Measurements from ENCODE around the gene WFDC10A.
"Not testable (repeated sequence)": the region's sequence is repeated elsewhere in the genome, so short reads cannot be mapped to it uniquely, and the experiment has no call there.

The WFDC10A gene
- long read RNA-seq = 0 reads

DNA sequence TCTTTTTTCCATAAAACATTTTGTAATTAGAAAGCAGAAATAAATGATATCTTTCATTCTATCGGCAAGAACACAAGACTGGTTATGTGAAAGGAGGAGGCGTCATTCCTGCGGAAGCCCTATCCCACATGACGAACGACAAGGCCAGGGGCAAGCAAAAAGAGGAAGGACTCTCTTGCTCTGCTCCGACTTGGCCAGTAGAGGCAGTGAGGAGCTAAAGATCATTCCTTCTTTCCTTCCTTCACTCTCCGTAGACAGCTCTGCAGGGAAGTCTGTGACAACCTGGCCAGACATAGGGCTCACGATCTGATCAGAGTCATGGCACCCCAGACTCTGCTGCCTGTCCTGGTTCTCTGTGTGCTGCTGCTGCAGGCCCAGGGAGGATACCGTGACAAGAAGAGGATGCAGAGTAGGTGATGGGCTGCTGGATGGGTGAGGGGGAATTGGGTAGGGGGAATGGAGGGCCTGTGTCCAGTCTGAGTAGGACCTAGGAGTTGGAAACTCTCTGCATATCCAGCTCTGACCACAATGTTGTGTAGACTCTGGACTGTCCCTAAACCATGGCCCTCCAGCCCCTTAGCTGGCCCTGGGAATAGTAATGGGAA is at the start of gene WFDC10A:
WFDC10A (plus strand) TSS at position 244 of the 605 bp plus-strand sequence; CDS start at position 319, 75 bp downstream.
- Histone ChIP-seq H3K4me3 (replicated peaks; ENCODE audit: insufficient read depth, low read length) (no peak within 1 kb of the TSS), H3K27ac (replicated peaks) (no peak within 1 kb of the TSS), H3K27me3 (ENCODE audit: insufficient read depth, poor library complexity, severe bottlenecking) (no peaks in the 10 kb centered on the region)
- peak; percentile 40 to 71 for DNase-seq (ENCODE audit: low read depth in 1 of 2, low spot score in 1 of 2)
- TF ChIP-seq GABPA (IDR thresholded peaks at IDR 0.05; ENCODE audit: low read depth) (no peak), SPI1 (IDR thresholded peaks at IDR 0.05; ENCODE audit: borderline replicate concordance, low read depth) (peak; percentile 81; the same call in 1 of the 2 replicates)
- TF ChIP-seq, protein P1, sequence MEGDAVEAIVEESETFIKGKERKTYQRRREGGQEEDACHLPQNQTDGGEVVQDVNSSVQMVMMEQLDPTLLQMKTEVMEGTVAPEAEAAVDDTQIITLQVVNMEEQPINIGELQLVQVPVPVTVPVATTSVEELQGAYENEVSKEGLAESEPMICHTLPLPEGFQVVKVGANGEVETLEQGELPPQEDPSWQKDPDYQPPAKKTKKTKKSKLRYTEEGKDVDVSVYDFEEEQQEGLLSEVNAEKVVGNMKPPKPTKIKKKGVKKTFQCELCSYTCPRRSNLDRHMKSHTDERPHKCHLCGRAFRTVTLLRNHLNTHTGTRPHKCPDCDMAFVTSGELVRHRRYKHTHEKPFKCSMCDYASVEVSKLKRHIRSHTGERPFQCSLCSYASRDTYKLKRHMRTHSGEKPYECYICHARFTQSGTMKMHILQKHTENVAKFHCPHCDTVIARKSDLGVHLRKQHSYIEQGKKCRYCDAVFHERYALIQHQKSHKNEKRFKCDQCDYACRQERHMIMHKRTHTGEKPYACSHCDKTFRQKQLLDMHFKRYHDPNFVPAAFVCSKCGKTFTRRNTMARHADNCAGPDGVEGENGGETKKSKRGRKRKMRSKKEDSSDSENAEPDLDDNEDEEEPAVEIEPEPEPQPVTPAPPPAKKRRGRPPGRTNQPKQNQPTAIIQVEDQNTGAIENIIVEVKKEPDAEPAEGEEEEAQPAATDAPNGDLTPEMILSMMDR (IDR thresholded peaks at IDR 0.05; ENCODE audit: insufficient read depth, low read length) = peak; percentile 79

DNA sequence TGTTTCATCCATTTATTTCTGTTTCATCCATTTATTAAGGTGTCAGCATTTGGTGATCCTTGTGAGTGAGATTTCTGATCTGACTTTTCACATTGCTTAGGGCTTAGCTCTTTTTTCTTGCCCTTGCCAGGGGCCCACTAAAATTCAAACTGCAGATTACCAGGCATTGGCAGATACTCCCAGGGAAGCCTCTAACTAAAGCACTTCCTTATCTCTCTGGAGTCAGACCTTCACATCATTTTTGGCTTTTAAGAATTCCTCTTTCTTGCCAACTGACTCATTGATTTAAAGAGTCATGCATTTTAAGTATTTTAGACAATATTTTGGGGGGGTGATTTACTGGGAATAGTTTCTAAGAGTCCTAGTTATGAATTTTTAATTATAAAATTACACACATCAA is 47.8 kb upstream of the WFDC10A start:
- no peak for DNase-seq (ENCODE audit: low read depth in 1 of 2, low spot score in 1 of 2)
- TF ChIP-seq SPI1 (IDR thresholded peaks at IDR 0.05; ENCODE audit: borderline replicate concordance, low read depth) = peak; percentile 27; the same call in 1 of the 2 replicates
- TF ChIP-seq, protein P2, sequence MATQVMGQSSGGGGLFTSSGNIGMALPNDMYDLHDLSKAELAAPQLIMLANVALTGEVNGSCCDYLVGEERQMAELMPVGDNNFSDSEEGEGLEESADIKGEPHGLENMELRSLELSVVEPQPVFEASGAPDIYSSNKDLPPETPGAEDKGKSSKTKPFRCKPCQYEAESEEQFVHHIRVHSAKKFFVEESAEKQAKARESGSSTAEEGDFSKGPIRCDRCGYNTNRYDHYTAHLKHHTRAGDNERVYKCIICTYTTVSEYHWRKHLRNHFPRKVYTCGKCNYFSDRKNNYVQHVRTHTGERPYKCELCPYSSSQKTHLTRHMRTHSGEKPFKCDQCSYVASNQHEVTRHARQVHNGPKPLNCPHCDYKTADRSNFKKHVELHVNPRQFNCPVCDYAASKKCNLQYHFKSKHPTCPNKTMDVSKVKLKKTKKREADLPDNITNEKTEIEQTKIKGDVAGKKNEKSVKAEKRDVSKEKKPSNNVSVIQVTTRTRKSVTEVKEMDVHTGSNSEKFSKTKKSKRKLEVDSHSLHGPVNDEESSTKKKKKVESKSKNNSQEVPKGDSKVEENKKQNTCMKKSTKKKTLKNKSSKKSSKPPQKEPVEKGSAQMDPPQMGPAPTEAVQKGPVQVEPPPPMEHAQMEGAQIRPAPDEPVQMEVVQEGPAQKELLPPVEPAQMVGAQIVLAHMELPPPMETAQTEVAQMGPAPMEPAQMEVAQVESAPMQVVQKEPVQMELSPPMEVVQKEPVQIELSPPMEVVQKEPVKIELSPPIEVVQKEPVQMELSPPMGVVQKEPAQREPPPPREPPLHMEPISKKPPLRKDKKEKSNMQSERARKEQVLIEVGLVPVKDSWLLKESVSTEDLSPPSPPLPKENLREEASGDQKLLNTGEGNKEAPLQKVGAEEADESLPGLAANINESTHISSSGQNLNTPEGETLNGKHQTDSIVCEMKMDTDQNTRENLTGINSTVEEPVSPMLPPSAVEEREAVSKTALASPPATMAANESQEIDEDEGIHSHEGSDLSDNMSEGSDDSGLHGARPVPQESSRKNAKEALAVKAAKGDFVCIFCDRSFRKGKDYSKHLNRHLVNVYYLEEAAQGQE (IDR thresholded peaks at IDR 0.05; ENCODE audit: insufficient replicate concordance, low read depth) = no peak

GRCh38 chr20:45583502-45583901 is 46.0 kb upstream of the WFDC10A start:
- Histone ChIP-seq H3K4me3 (replicated peaks; ENCODE audit: insufficient read depth, low read length) (no peak overlapping the region), H3K27me3 (ENCODE audit: insufficient read depth, poor library complexity, severe bottlenecking) (peaks cover 13% of the 10 kb centered on the region), H3K27ac (replicated peaks) (no peak overlapping the region)
- DNase-seq (ENCODE audit: low read depth in 1 of 2, low spot score in 1 of 2) = no peak
- no peak for TF ChIP-seq SPI1 (IDR thresholded peaks at IDR 0.05; ENCODE audit: borderline replicate concordance, low read depth)
- TF ChIP-seq, protein P1 (IDR thresholded peaks at IDR 0.05; ENCODE audit: insufficient read depth, low read length) = no peak
- TF ChIP-seq, protein P2 (IDR thresholded peaks at IDR 0.05; ENCODE audit: insufficient replicate concordance, low read depth) = no peak
- TF ChIP-seq POLR2AphosphoS5 (IDR thresholded peaks at IDR 0.05; ENCODE audit: low read depth) = no peak
- no peak for TF ChIP-seq GABPA (IDR thresholded peaks at IDR 0.05; ENCODE audit: low read depth)

More for the DNA sequence above, 47.8 kb upstream of the WFDC10A start:
- Histone ChIP-seq H3K4me3 (replicated peaks; ENCODE audit: insufficient read depth, low read length) (no peak overlapping the region), H3K27me3 (ENCODE audit: insufficient read depth, poor library complexity, severe bottlenecking) (peaks cover 13% of the 10 kb centered on the region), H3K27ac (replicated peaks) (no peak overlapping the region)

- H3K27me3 ChIP-seq (ENCODE audit: insufficient read depth, poor library complexity, severe bottlenecking) = peaks cover 13% of the 10 kb centered on the region
- not testable (repeated sequence) for H3K27ac ChIP-seq (replicated peaks); H3K4me3 ChIP-seq (replicated peaks; ENCODE audit: insufficient read depth, low read length); DNase-seq (ENCODE audit: low read depth in 1 of 2, low spot score in 1 of 2)
Measured at GRCh38 chr20:45584294-45584693, 45.2 kb upstream of the WFDC10A start.

GRCh38 chr20:45585986-45586385 is 43.6 kb upstream of the WFDC10A start:
- H3K27ac ChIP-seq (replicated peaks); H3K4me3 ChIP-seq (replicated peaks; ENCODE audit: insufficient read depth, low read length); DNase-seq (ENCODE audit: low read depth in 1 of 2, low spot score in 1 of 2); H3K27me3 ChIP-seq (ENCODE audit: insufficient read depth, poor library complexity, severe bottlenecking): not testable (repeated sequence)
